Measurements from ENCODE around the gene SPOPL. TPM values are rescaled to one million over a fixed set of nuclear protein-coding genes. Genes with fewer than 3 reads are reported as not detected.

The SPOPL gene
- total and polyA plus RNA-seq, 9 of the 15 experiments (the other 6 are each of a cell fraction or from before 2014, with no cell fraction given) = 0.53 to 6.1 (median 4.1) TPM

DNA sequence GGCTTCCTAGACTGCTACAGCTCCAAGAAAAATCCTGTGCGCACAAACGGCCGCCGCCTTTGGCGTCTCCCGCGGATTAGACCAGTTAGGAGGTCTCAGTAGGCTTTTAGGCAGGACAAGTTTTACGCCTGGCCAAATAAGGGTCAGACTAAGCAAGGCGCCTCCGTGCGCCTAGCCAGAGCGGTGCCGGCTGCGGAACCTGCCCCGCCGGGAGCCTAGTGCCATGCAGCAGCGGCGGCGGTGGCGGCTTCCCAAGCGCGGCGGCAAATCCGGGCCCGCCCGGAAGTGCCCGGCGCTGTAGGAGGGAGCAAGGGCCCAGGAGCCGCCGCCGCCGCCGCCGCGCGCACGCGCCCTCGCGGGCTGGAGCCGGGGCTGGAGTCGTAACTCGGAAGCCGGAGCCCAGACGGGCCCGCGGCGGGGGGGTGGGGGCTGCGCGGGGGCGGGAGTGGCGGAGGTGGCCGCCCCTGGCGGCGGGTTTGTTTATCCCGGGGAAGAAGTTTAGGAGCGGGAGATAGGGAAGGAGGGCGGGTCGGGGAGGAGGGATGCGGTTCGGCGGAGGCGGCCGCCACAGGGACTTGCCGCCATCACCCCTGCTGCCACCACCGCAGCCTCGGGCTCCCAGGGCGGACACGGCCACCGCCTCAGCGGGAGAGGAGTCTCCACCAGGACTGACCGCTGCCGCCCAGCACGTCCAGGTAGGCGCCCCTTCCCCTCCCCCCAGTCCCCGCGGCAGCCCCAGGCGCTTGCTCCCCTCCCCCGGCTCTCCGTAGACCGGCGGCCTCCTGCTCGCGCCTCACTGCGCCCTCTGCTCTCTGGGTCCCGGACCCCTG is at the start of gene SPOPL (continued):
- no peak for TF ChIP-seq ZNF707 (CRISPR knock-in tag; conservative IDR thresholded peaks at IDR 0.05)
- no peak for TF ChIP-seq MEF2D (tag; conservative IDR thresholded peaks at IDR 0.05; ENCODE audit: low read depth)
- TF ChIP-seq, protein P1, sequence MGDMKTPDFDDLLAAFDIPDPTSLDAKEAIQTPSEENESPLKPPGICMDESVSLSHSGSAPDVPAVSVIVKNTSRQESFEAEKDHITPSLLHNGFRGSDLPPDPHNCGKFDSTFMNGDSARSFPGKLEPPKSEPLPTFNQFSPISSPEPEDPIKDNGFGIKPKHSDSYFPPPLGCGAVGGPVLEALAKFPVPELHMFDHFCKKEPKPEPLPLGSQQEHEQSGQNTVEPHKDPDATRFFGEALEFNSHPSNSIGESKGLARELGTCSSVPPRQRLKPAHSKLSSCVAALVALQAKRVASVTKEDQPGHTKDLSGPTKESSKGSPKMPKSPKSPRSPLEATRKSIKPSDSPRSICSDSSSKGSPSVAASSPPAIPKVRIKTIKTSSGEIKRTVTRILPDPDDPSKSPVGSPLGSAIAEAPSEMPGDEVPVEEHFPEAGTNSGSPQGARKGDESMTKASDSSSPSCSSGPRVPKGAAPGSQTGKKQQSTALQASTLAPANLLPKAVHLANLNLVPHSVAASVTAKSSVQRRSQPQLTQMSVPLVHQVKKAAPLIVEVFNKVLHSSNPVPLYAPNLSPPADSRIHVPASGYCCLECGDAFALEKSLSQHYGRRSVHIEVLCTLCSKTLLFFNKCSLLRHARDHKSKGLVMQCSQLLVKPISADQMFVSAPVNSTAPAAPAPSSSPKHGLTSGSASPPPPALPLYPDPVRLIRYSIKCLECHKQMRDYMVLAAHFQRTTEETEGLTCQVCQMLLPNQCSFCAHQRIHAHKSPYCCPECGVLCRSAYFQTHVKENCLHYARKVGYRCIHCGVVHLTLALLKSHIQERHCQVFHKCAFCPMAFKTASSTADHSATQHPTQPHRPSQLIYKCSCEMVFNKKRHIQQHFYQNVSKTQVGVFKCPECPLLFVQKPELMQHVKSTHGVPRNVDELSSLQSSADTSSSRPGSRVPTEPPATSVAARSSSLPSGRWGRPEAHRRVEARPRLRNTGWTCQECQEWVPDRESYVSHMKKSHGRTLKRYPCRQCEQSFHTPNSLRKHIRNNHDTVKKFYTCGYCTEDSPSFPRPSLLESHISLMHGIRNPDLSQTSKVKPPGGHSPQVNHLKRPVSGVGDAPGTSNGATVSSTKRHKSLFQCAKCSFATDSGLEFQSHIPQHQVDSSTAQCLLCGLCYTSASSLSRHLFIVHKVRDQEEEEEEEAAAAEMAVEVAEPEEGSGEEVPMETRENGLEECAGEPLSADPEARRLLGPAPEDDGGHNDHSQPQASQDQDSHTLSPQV (IDR thresholded peaks at IDR 0.05) = peak; percentile 73; the same call in 1 of the 2 replicates
- TF ChIP-seq TEAD4 (IDR thresholded peaks at IDR 0.05; ENCODE audit: low read length) = 0 out of 2 replicates have a peak, but pooled peaks have one; percentile 6
- no peak for TF ChIP-seq TEAD4 (CRISPR knock-in tag; IDR thresholded peaks at IDR 0.05; ENCODE audit: borderline replicate concordance)
- no peak for TF ChIP-seq TEAD2 (tag; IDR thresholded peaks at IDR 0.05)
- TF ChIP-seq POLR2AphosphoS5 (IDR thresholded peaks at IDR 0.05; ENCODE audit: control insufficient read depth, insufficient read depth, low read depth, low read length) = peak; percentile 79
- peak; percentile 25; the same call in 1 of the 2 replicates for TF ChIP-seq FOXJ2 (tag; IDR thresholded peaks at IDR 0.05)
- TF ChIP-seq STAT5B (CRISPR knock-in tag; IDR thresholded peaks at IDR 0.05) = no peak
- TF ChIP-seq, protein P2, sequence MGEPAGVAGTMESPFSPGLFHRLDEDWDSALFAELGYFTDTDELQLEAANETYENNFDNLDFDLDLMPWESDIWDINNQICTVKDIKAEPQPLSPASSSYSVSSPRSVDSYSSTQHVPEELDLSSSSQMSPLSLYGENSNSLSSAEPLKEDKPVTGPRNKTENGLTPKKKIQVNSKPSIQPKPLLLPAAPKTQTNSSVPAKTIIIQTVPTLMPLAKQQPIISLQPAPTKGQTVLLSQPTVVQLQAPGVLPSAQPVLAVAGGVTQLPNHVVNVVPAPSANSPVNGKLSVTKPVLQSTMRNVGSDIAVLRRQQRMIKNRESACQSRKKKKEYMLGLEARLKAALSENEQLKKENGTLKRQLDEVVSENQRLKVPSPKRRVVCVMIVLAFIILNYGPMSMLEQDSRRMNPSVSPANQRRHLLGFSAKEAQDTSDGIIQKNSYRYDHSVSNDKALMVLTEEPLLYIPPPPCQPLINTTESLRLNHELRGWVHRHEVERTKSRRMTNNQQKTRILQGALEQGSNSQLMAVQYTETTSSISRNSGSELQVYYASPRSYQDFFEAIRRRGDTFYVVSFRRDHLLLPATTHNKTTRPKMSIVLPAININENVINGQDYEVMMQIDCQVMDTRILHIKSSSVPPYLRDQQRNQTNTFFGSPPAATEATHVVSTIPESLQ (CRISPR knock-in tag; IDR thresholded peaks at IDR 0.05) = no peak
- TF ChIP-seq, protein P3, sequence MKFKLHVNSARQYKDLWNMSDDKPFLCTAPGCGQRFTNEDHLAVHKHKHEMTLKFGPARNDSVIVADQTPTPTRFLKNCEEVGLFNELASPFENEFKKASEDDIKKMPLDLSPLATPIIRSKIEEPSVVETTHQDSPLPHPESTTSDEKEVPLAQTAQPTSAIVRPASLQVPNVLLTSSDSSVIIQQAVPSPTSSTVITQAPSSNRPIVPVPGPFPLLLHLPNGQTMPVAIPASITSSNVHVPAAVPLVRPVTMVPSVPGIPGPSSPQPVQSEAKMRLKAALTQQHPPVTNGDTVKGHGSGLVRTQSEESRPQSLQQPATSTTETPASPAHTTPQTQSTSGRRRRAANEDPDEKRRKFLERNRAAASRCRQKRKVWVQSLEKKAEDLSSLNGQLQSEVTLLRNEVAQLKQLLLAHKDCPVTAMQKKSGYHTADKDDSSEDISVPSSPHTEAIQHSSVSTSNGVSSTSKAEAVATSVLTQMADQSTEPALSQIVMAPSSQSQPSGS (CRISPR knock-in tag; IDR thresholded peaks at IDR 0.05) = no peak
